K562 (cell line): ENCODE results near the gene STK32C. TPM values are rescaled to one million over a fixed set of nuclear protein-coding genes. Genes with fewer than 3 reads are reported as not detected.

Source experiments
- ATAC-seq: fragments of 200-7000 bp; cut with Tn5 transposase; 3 replicates; pipeline ENCODE4 v1.9.1; 2020; ENCODE audit warnings: moderate library complexity
- BruUV-seq: library from RNA; stranded (reverse); fragments of 400-500 nt; replicated peaks from 2 replicates; lab custom pipeline; 2021; lab: Mats Ljungman, UMichigan
- CTCF ChIA-PET: fragments of 300-600 bp; formaldehyde crosslinking; extraction: SDS; loops from one replicate; lab custom pipeline; 2021; ENCODE audit warnings: low intra/inter-chr PET ratio; lab: Yijun Ruan, JAX
- POLR2A ChIA-PET: fragments of 300-600, 350-650 bp; sonication (Branson Sonifier 250); formaldehyde crosslinking; extraction: SDS; loops from one replicate; lab custom pipeline; 2021; ENCODE audit warnings: antibody characterized with exemption, inconsistent platforms; lab: Yijun Ruan, JAX
- DNase-seq, 4 experiments: peaks; one replicate each; pipeline versions ENCODE4 v3.0.0 to v3.0.0-alpha.2; 2011 to 2018; ENCODE audit warnings: low spot score in 3 of 4, mixed read lengths in 3 of 4; ENCODE audit errors: extremely low read depth in 1 of 4
- FAIRE-seq: peaks from 2 replicates; lab custom pipeline; 2011; peaks lifted over from hg19 to GRCh38; lab: Jason Lieb, UNC
- H2AFZ ChIP-seq: 2 replicates; pipeline ENCODE4 v1.6.0; 2011; ENCODE audit warnings: low read depth, low read length, control low read depth, inconsistent platforms
- H3K27ac ChIP-seq: fragments of 200-600 bp; 3 replicates; pipeline ENCODE4 v1.8.0; 2011; ENCODE audit warnings: low read depth, mild to moderate bottlenecking, control low read depth, inconsistent platforms, low read length, moderate library complexity, mixed read lengths; ENCODE audit errors: extremely low read depth
- H3K27me3 ChIP-seq, 2 experiments: fragments of 300-600 bp in 1 of 2; 2 replicates in 1 of 2; 3 replicates in 1 of 2; pipeline versions ENCODE4 v1.6.0 to v1.8.0; 2011; ENCODE audit warnings: inconsistent platforms in 2 of 2, low read length in 2 of 2, mild to moderate bottlenecking in 1 of 2, mixed read lengths in 1 of 2, moderate library complexity in 1 of 2; ENCODE audit not compliant: control insufficient read depth in 2 of 2, insufficient read depth in 2 of 2
- H3K36me3 ChIP-seq: fragments of 300-600 bp; 3 replicates; pipeline ENCODE4 v1.8.0; 2011; ENCODE audit warnings: mild to moderate bottlenecking, low read length, inconsistent platforms; ENCODE audit not compliant: control insufficient read depth, insufficient read depth
- H3K4me1 ChIP-seq, 2 experiments: fragments of 200-600 bp in 1 of 2; replicated peaks in 1 of 2; 2 replicates in 1 of 2; 3 replicates in 1 of 2; pipeline versions ENCODE4 v1.5.1 to v1.8.0; 2011; ENCODE audit warnings: inconsistent platforms in 2 of 2, low read length in 2 of 2, mild to moderate bottlenecking in 1 of 2, mixed read lengths in 1 of 2, moderate library complexity in 1 of 2; ENCODE audit not compliant: control insufficient read depth in 2 of 2, insufficient read depth in 2 of 2
- H3K4me2 ChIP-seq: 2 replicates; pipeline ENCODE4 v1.6.1; 2011; ENCODE audit warnings: low read length, control low read depth, inconsistent platforms, mixed read lengths; ENCODE audit not compliant: insufficient read depth
- H3K4me3 ChIP-seq: fragments of 200-600 bp; sonication (generic), shearing (Covaris generic); 2 replicates; pipeline ENCODE4 v1.5.1; 2016; ENCODE audit warnings: control low read depth, inconsistent platforms
- H3K79me2 ChIP-seq: fragments of 200-600 bp; 3 replicates; pipeline ENCODE4 v1.8.0; 2011; ENCODE audit warnings: low read length, inconsistent platforms; ENCODE audit not compliant: control insufficient read depth, insufficient read depth
- H3K9ac ChIP-seq, 2 experiments: 2 replicates each; pipeline versions ENCODE4 v1.6.0 to v1.6.1; 2011; ENCODE audit warnings: low read depth in 2 of 2, low read length in 2 of 2, control low read depth in 1 of 2, inconsistent platforms in 1 of 2, mild to moderate bottlenecking in 1 of 2, mixed read lengths in 1 of 2; ENCODE audit not compliant: insufficient read depth in 1 of 2
- H3K9me1 ChIP-seq: one replicate; pipeline ENCODE4 v1.6.0; 2011; ENCODE audit warnings: inconsistent platforms, mild to moderate bottlenecking, low read length, moderate library complexity; ENCODE audit not compliant: control insufficient read depth, insufficient read depth
- H3K9me3 ChIP-seq: replicated peaks from 2 replicates; pipeline ENCODE4 v1.5.1; 2011; ENCODE audit warnings: low read depth, low read length, inconsistent platforms; ENCODE audit not compliant: control insufficient read depth, insufficient read depth
- H4K20me1 ChIP-seq: replicated peaks from 2 replicates; pipeline ENCODE4 v1.6.1; 2011; ENCODE audit warnings: low read length, inconsistent platforms, mixed read lengths; ENCODE audit not compliant: control insufficient read depth, insufficient read depth
- BCL6 ChIP-seq: fragments of 250-450 bp; sonication (Bioruptor Pico); IDR thresholded peaks from 2 replicates; pipeline ENCODE4 v1.4.0; 2020
- CREB1 ChIP-seq, 2 experiments: sonication (generic) in 1 of 2; formaldehyde crosslinking in 1 of 2; IDR thresholded peaks; 2 replicates each; pipeline versions ENCODE4 v1.6.1 to v1.8.0; 2012 to 2022; ENCODE audit warnings: inconsistent platforms in 1 of 2, mild to moderate bottlenecking in 1 of 2, missing genetic modification reagents in 1 of 2, moderate library complexity in 1 of 2
- EHMT2 ChIP-seq: fragments of 450-650 bp; IDR thresholded peaks from 2 replicates; pipeline ENCODE4 v1.6.1; 2018; ENCODE audit warnings: antibody characterized with exemption
- FIP1L1 ChIP-seq: fragments of 200-400 bp; formaldehyde crosslinking; IDR thresholded peaks from 2 replicates; pipeline ENCODE4 v1.6.1; 2018; ENCODE audit warnings: mild to moderate bottlenecking, low read depth, low read length; ENCODE audit not compliant: poor library complexity, severe bottlenecking
- MIER1 ChIP-seq: fragments of 450-650 bp; IDR thresholded peaks from 2 replicates; pipeline ENCODE4 v1.6.1; 2016; ENCODE audit warnings: antibody characterized with exemption, mild to moderate bottlenecking, low read depth
- PURB ChIP-seq: sonication (generic); formaldehyde crosslinking; IDR thresholded peaks from 2 replicates; pipeline ENCODE4 v1.9.0; 2021; ENCODE audit warnings: low read depth, mild to moderate bottlenecking, missing genetic modification reagents
- SAFB2 ChIP-seq: fragments of 200-400 bp; formaldehyde crosslinking; IDR thresholded peaks from 2 replicates; pipeline ENCODE4 v1.6.1; 2018; ENCODE audit warnings: borderline replicate concordance, low read length, low read depth, moderate library complexity; ENCODE audit not compliant: severe bottlenecking
- SREBF1 ChIP-seq: fragments of 150-350 bp; IDR thresholded peaks from 2 replicates; pipeline ENCODE4 v1.6.1; 2014; ENCODE audit warnings: antibody characterized with exemption, low read depth, low read length, borderline replicate concordance
- TCF7L2 ChIP-seq: fragments of 150-350 bp; IDR thresholded peaks from 2 replicates; pipeline ENCODE4 v1.6.1; 2016; ENCODE audit warnings: low read depth, mild to moderate bottlenecking, low read length, moderate library complexity
- ZBTB40 ChIP-seq, 2 experiments: fragments of 450-650 bp in 1 of 2; sonication (generic) in 1 of 2; formaldehyde crosslinking in 1 of 2; IDR thresholded peaks; 2 replicates each; pipeline versions ENCODE4 v1.7.1 to v1.9.0; 2016 to 2022; ENCODE audit warnings: inconsistent platforms in 1 of 2, mild to moderate bottlenecking in 1 of 2, missing genetic modification reagents in 1 of 2
- ZKSCAN3 ChIP-seq: fragments of 250-450 bp; sonication (Bioruptor Pico); IDR thresholded peaks from 2 replicates; pipeline ENCODE4 v1.4.0; 2020
- WGBS: fragments of 100-300 bp; shearing (Covaris generic); methylation state at CpG from one replicate; pipeline ENCODE4 v1.1.6; 2016; ENCODE audit warnings: low coverage, mixed read lengths; ENCODE audit not compliant: insufficient coverage; ENCODE audit errors: missing lambda C conversion rate; 5-methylcytosine and 5-hydroxymethylcytosine counted together
- in situ Hi-C: fragments of 300-500 bp; cut with MboI; formaldehyde crosslinking; loops from 4 replicates; pipeline ENCODE4 v1.15.0; 2018; ENCODE audit warnings: inconsistent platforms, mixed read lengths
- intact Hi-C: fragments of 100-400 bp; cut with micrococcal nuclease; formaldehyde crosslinking; loops from 2 replicates; pipeline ENCODE4 v1.14.2; 2022
- polyA plus RNA-seq, 8 experiments: library from polyadenylated mRNA; depleted of rRNA in 4 of 8; stranded (reverse) in 5 of 8; unstranded in 3 of 8; fragments of >200 nt; fragmentation: Nextera tagmentation in 2 of 8; fragmentation: Illumina TruSeq in 1 of 8; extraction: Ambion mirVana in 2 of 8; extraction: Trizol in 1 of 8; gene quantifications; 2 replicates each; pipeline versions ENCODE4 v1.2.1 to v1.2.3, GENCODE V29; 2011 to 2014; ENCODE audit warnings: inconsistent platforms in 1 of 8, missing spikeins in 1 of 8
- total RNA-seq, 7 experiments: library from RNA; depleted of rRNA in 6 of 7; stranded (reverse); fragments of >200 nt in 6 of 7; fragmentation: Illumina TruSeq in 2 of 7; extraction: Trizol in 2 of 7; gene quantifications; 2 replicates each; pipeline versions ENCODE4 v1.2.1 to v1.2.3, GENCODE V29; 2011 to 2021; ENCODE audit warnings: low replicate concordance in 1 of 7

STK32C gene
- total and polyA plus RNA-seq, 9 of the 15 experiments (the other 6 are each of a cell fraction or from before 2014, with no cell fraction given): 1.5 to 20.9 (median 6.5) TPM

GRCh38 chr10:132185601-132186487 is 121.9 kb downstream of the STK32C start:
- no peaks in the 10 kb centered on the region for H3K9me1 ChIP-seq
- no peak for FAIRE-seq
- H3K27me3 ChIP-seq: peaks cover 2 to 41% of the 10 kb centered on the region in 2 experiments; a peak in 3 of 5 replicates
- BruUV-seq: no TSS peak
- H3K9ac ChIP-seq: no peak overlapping the region
- in situ Hi-C loops (no loop called here), intact Hi-C loops (no loop called here)
- POLR2A ChIA-PET: no interaction called here
- peak; percentile 38 to 59 (median 48) for DNase-seq
- no peaks in the 10 kb centered on the region for H3K79me2 ChIP-seq
- no peaks in the 10 kb centered on the region for H4K20me1 ChIP-seq
- peaks cover 0 to 25% of the 10 kb centered on the region in 2 experiments; a peak in 2 of 5 replicates for H3K4me1 ChIP-seq
- peak; percentile 88 for ATAC-seq
- H3K4me3 ChIP-seq: no peak overlapping the region
- H2AFZ ChIP-seq: no peak overlapping the region
- no peaks in the 10 kb centered on the region for H3K9me3 ChIP-seq
- 15% methylated on average over 27 of the region's 99 CpGs for WGBS
- no peak overlapping the region for H3K4me2 ChIP-seq
- no peak overlapping the region for H3K27ac ChIP-seq
- CTCF ChIA-PET: interaction anchor here (0.6 kb wide), 1 partner anchor 267 kb away, joined by 3 read pairs; no protein-coding TSS in a partner anchor
- H3K36me3 ChIP-seq: no peaks in the 10 kb centered on the region
- TF ChIP-seq SREBF1 (no peak), CREB1 (IDR thresholded peaks at IDR 0.05) (no peak), CREB1 (CRISPR knock-in tag; IDR thresholded peaks at IDR 0.05) (no peak), TCF7L2 (no peak), FIP1L1 (no peak), MIER1 (peak; percentile 75), PURB (CRISPR knock-in tag) (no peak), EHMT2 (peak; percentile 85; the same call in 1 of the 2 replicates), BCL6 (CRISPR knock-in tag) (no peak), SAFB2 (no peak), ZBTB40 (IDR thresholded peaks at IDR 0.05) (no peak), ZBTB40 (CRISPR knock-in tag; IDR thresholded peaks at IDR 0.05) (no peak), ZKSCAN3 (CRISPR knock-in tag) (no peak)
